ENCODE data around the gene HLA-DQB1.
"Not testable (repeated sequence)": the region's sequence is repeated elsewhere in the genome, so short reads cannot be mapped to it uniquely, and the experiment has no call there.

HLA-DQB1 gene

GRCh38 chr6:32659856-32660595 is 6.4 kb downstream of the HLA-DQB1 start:
- no peak for DNase-seq

GRCh38 chr6:32658268-32658897 is 8.1 kb downstream of the HLA-DQB1 start:
- DNase-seq: peak; percentile 79

- not testable (repeated sequence) for DNase-seq
Measured at GRCh38 chr6:32657819-32658218, 8.6 kb downstream of the HLA-DQB1 start.

- not testable (repeated sequence) for DNase-seq
Measured at GRCh38 chr6:32657329-32657728, 9.1 kb downstream of the HLA-DQB1 start.

- DNase-seq: peak; percentile 49
Measured at GRCh38 chr6:32655203-32655710, 11.2 kb downstream of the HLA-DQB1 start.

GRCh38 chr6:32645047-32645703 is 21.3 kb downstream of the HLA-DQB1 start:
- no peak for DNase-seq

GRCh38 chr6:32643904-32644303 is 22.6 kb downstream of the HLA-DQB1 start:
- no peak for DNase-seq

GRCh38 chr6:32642720-32643106 is 23.7 kb downstream of the HLA-DQB1 start:
- no peak for DNase-seq

GRCh38 chr6:32641785-32642719 is 24.4 kb downstream of the HLA-DQB1 start:
- peak; percentile 61 for DNase-seq

GRCh38 chr6:32641122-32641521 is 25.3 kb downstream of the HLA-DQB1 start:
- DNase-seq: no peak

- DNase-seq: no peak
Measured at GRCh38 chr6:32639440-32640394, 26.7 kb downstream of the HLA-DQB1 start.

- peak; percentile 7 for DNase-seq
Measured at GRCh38 chr6:32638532-32639219, 27.8 kb downstream of the HLA-DQB1 start.

GRCh38 chr6:32637883-32638282 is 28.6 kb downstream of the HLA-DQB1 start:
- DNase-seq: no peak

GRCh38 chr6:32637219-32637880 is 29.1 kb downstream of the HLA-DQB1 start, which contains the start of gene HLA-DQA1:
Gene HLA-DQA1 (plus strand): TSS chr6:32637406. CDS start chr6:32637459, 53 bp downstream.
- DNase-seq: peak; percentile 91

- DNase-seq: no peak
Measured at GRCh38 chr6:32635526-32636123, 30.8 kb downstream of the HLA-DQB1 start.

- not testable (repeated sequence) for DNase-seq
Measured at GRCh38 chr6:32629793-32630192, 36.7 kb downstream of the HLA-DQB1 start.

- peak; percentile 79 for DNase-seq
Measured at GRCh38 chr6:32627831-32628230, 38.6 kb downstream of the HLA-DQB1 start.

GRCh38 chr6:32627249-32627648 is 39.2 kb downstream of the HLA-DQB1 start:
- peak; percentile 54 for DNase-seq

GRCh38 chr6:32625137-32625536 is 41.3 kb downstream of the HLA-DQB1 start:
- DNase-seq: no peak

- no peak for DNase-seq
Measured at GRCh38 chr6:32624565-32624964, 41.9 kb downstream of the HLA-DQB1 start.
